ENCODE data around the gene GRIP2. TPM values are rescaled to one million over a fixed set of nuclear protein-coding genes. Genes with fewer than 3 reads are reported as not detected.

The GRIP2 gene
- total RNA-seq, 3 donors from 2014 or later = 0.70 to 2.2 (median 1.6) TPM

- intact Hi-C loops (cut with DNase I, micrococcal nuclease) = loop anchor here in 1 of 2 donors (10.0 kb wide), 1 partner anchor 55 kb away; the partner anchor contains the start of gene SLC6A6
- no peaks in the 10 kb centered on the region for H3K4me1 ChIP-seq (ENCODE audit: low read depth)
- DNase-seq (no peak), ATAC-seq (no peak)
- H3K36me3 ChIP-seq (ENCODE audit: low read depth) = no peaks in the 10 kb centered on the region
- no peak overlapping the region for H3K4me3 ChIP-seq
- H3K9me3 ChIP-seq = no peaks in the 10 kb centered on the region
- TF ChIP-seq, protein P1, sequence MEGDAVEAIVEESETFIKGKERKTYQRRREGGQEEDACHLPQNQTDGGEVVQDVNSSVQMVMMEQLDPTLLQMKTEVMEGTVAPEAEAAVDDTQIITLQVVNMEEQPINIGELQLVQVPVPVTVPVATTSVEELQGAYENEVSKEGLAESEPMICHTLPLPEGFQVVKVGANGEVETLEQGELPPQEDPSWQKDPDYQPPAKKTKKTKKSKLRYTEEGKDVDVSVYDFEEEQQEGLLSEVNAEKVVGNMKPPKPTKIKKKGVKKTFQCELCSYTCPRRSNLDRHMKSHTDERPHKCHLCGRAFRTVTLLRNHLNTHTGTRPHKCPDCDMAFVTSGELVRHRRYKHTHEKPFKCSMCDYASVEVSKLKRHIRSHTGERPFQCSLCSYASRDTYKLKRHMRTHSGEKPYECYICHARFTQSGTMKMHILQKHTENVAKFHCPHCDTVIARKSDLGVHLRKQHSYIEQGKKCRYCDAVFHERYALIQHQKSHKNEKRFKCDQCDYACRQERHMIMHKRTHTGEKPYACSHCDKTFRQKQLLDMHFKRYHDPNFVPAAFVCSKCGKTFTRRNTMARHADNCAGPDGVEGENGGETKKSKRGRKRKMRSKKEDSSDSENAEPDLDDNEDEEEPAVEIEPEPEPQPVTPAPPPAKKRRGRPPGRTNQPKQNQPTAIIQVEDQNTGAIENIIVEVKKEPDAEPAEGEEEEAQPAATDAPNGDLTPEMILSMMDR (IDR thresholded peaks at IDR 0.05) = no peak
These were observed 80.4 kb downstream of the GRIP2 start for GRCh38 chr3:14459787-14460186.

DNA sequence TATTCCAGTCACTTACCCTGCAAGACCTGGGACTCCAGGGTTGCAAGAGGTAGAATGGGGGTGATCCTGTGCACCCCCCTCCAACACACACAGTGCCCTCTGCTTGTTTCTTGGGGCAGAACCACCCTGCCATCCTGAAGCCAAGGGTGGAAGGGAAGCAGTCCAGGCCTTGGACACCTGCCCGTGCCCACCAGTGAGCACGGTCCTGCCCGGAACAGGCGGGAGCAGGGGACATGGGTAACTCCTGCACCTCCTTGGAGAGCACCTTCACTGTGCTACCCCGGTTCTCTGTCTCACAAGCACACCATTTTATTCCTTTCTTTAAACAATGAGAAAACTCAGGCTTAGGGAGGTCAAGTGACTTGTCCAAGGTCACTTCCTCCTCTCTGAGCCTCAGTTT is 80.8 kb downstream of the GRIP2 start:
- no peaks in the 10 kb centered on the region for H3K4me1 ChIP-seq (ENCODE audit: low read depth)
- H3K4me3 ChIP-seq = no peak overlapping the region
- TF ChIP-seq, protein P1 (IDR thresholded peaks at IDR 0.05) = no peak
- DNase-seq (no peak), ATAC-seq (no peak)
- intact Hi-C loops (cut with DNase I, micrococcal nuclease) = loop anchor here in 1 of 2 donors (10.0 kb wide), 1 partner anchor 55 kb away; the partner anchor contains the start of gene SLC6A6
- H3K9me3 ChIP-seq = no peaks in the 10 kb centered on the region
- H3K36me3 ChIP-seq (ENCODE audit: low read depth) = no peaks in the 10 kb centered on the region

DNA sequence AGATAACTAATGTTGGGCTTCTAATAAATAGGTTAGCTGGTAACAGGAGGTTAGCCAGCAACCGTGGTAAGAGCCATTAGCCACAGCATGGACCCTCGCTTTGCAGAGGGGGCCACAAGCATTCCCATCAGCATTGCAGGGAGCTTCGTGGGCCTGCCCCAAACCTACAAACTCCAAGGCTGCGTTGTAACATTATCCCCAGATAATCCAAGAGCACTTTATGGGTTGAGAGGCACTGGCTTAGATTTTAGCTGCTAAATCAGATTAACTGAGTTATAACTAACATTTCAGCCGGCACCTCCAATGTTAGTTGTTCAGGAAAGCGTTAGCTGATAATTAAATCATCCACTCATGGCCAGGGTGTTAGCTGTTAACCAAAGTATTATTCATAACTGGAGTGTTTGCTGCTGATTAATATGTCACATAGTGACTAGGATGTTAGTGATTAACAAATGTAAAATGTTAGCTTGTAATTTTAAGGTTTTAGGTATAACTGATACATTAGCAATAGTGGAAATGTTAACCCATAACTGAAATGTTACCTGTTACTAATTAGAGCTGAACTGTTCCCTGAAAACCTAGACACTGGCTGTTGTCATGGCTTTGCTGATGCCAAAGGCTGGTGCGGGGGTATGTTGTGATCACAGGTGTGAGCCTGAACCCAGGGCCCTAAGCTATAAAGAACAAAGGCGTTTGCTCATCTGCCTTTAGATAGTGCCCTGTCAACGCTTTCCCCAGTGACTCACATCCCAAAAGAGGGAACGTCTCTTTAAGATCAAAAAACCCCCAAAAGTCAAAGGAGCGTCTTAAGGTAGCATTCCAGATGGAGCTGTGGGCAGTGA is 81.5 kb downstream of the GRIP2 start:
- TF ChIP-seq, protein P1 (IDR thresholded peaks at IDR 0.05) = no peak
- intact Hi-C loops (cut with DNase I, micrococcal nuclease) = loop anchor here in 1 of 2 donors (10.0 kb wide), 1 partner anchor 54 kb away; the partner anchor contains the start of gene SLC6A6
- peaks cover 3% of the 10 kb centered on the region for H3K4me1 ChIP-seq (ENCODE audit: low read depth)
- no peaks in the 10 kb centered on the region for H3K36me3 ChIP-seq (ENCODE audit: low read depth)
- no peak for DNase-seq
- ATAC-seq = no peak
- H3K4me3 ChIP-seq = no peak overlapping the region
- H3K9me3 ChIP-seq = no peaks in the 10 kb centered on the region

DNA sequence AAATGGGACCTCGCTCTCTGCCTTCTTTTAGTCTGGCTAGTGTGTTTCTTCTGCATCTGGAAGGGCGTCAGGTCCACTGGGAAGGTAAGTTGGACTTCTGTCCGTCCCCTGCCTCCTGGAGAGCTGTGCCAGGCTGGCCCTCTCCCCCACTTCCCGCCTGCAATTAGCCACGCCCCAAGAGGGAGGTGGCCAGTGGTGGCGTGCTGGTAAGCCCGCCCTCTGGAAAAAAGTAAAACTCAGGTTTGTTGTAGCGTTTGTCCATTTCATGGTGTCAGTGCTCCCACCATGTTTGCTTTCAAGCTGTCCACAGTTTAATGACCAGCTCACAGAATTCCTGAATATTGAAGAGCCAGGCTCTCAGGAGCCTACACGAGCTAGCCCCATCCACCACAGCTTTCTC is 82.1 kb downstream of the GRIP2 start:
- TF ChIP-seq, protein P1 (IDR thresholded peaks at IDR 0.05) = no peak
- Histone ChIP-seq H3K36me3 (ENCODE audit: low read depth) (no peaks in the 10 kb centered on the region), H3K9me3 (no peaks in the 10 kb centered on the region), H3K4me1 (ENCODE audit: low read depth) (peaks cover 8% of the 10 kb centered on the region), H3K4me3 (no peak overlapping the region)
- DNase-seq (peak in 1 of 3 donors; percentile 37), ATAC-seq (no peak)
- intact Hi-C loops (cut with DNase I, micrococcal nuclease) = loop anchor here in 1 of 2 donors (10.0 kb wide), 1 partner anchor 53 kb away; the partner anchor contains the start of gene SLC6A6

- ATAC-seq = no peak
- intact Hi-C loops (cut with DNase I, micrococcal nuclease) = loop anchor here in 1 of 2 donors (10.0 kb wide), 1 partner anchor 53 kb away; the partner anchor contains the start of gene SLC6A6
- no peaks in the 10 kb centered on the region for H3K9me3 ChIP-seq
- no peaks in the 10 kb centered on the region for H3K36me3 ChIP-seq (ENCODE audit: low read depth)
- peaks cover 13% of the 10 kb centered on the region for H3K4me1 ChIP-seq (ENCODE audit: low read depth)
- TF ChIP-seq, protein P1 (IDR thresholded peaks at IDR 0.05) = no peak
- no peak for DNase-seq
- H3K4me3 ChIP-seq = no peak overlapping the region
These were observed 82.7 kb downstream of the GRIP2 start for GRCh38 chr3:14457481-14457880.

Measured in mucosa of descending colon (tissue), 3 donors.